NCI-H1092 (cell line): ENCODE data around the gene DTX3.

Experiments used
- DNase-seq: peaks from one replicate; lab custom pipeline; 2025; lab: John Stamatoyannopoulos, UW

Gene DTX3

GRCh38 chr12:57620245-57620935 lies 15.8 kb downstream of the DTX3 start:
- no peak for DNase-seq

- DNase-seq = no peak
These were observed 16.4 kb downstream of the DTX3 start for GRCh38 chr12:57620936-57621496.

GRCh38 chr12:57621497-57622292 lies 17.1 kb downstream of the DTX3 start:
- DNase-seq = peak; percentile 30

GRCh38 chr12:57622293-57623245 lies 17.9 kb downstream of the DTX3 start:
- DNase-seq = no peak

GRCh38 chr12:57623385-57623784 lies 18.8 kb downstream of the DTX3 start:
- DNase-seq = no peak

GRCh38 chr12:57623811-57624390 lies 19.3 kb downstream of the DTX3 start:
- no peak for DNase-seq

GRCh38 chr12:57624441-57625220 lies 20.0 kb downstream of the DTX3 start:
- no peak for DNase-seq

GRCh38 chr12:57625261-57626032 lies 20.8 kb downstream of the DTX3 start:
- DNase-seq = no peak

- no peak for DNase-seq
These were observed 21.7 kb downstream of the DTX3 start for GRCh38 chr12:57626111-57626920.

- DNase-seq = no peak
These were observed 22.4 kb downstream of the DTX3 start for GRCh38 chr12:57626921-57627445.

- no peak for DNase-seq
These were observed 23.1 kb downstream of the DTX3 start for GRCh38 chr12:57627501-57628279.

- DNase-seq = no peak
These were observed 23.9 kb downstream of the DTX3 start for GRCh38 chr12:57628280-57629191.

GRCh38 chr12:57629897-57630471 lies 25.4 kb downstream of the DTX3 start:
- DNase-seq = no peak

GRCh38 chr12:57630891-57631433 lies 26.3 kb downstream of the DTX3 start:
- no peak for DNase-seq

- no peak for DNase-seq
These were observed 27.0 kb downstream of the DTX3 start for GRCh38 chr12:57631566-57632072.
